Measurements from ENCODE around the gene CTRB2. TPM values are rescaled to one million over a fixed set of nuclear protein-coding genes. Genes with fewer than 3 reads are reported as not detected.
A peak's percentile ranks its signal among the peaks of the same experiment; 100 is the strongest.
"Not testable (repeated sequence)": the region's sequence is repeated elsewhere in the genome, so short reads cannot be mapped to it uniquely, and the experiment has no call there.

CTRB2 gene
- total RNA-seq, 1 donor from 2014 or later: not detected

DNA sequence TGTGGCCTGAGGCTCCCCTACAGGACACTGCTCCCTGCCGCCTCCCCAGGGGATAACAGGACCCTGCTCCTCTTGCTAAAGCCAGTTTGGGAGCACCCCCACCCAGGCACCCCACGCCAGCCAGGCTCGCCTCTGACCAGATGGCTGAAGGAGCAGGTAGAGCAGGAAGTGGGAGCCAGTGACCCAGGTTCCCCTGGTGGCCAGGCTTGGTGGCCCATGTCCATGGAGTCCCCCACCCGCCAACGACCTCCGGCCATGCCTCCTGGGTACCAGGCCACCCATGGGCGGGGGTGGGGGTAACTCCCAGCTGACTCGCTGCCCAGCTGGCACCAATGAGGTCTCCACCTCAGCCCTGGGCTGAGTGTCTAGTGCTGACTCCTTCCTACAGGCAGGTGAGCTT, 34.5 kb upstream of the CTRB2 start:
- Histone ChIP-seq H3K4me1 (peaks cover 71% of the 10 kb centered on the region), H3K36me3 (peaks cover 0 to 16% of the 10 kb centered on the region in 2 donors), H3K4me3 (no peak overlapping the region), H3K9me3 (no peaks in the 10 kb centered on the region), H3K27ac (peak overlapping the region; percentile 58), H3K27me3 (no peaks in the 10 kb centered on the region)
- DNase-seq (ENCODE audit: extremely low spot score in 2 of 2): no peak
- intact Hi-C loops (cut with DNase I): no loop called here
- no peak for TF ChIP-seq POLR2A (IDR thresholded peaks at IDR 0.05)
- TF ChIP-seq, protein P1, sequence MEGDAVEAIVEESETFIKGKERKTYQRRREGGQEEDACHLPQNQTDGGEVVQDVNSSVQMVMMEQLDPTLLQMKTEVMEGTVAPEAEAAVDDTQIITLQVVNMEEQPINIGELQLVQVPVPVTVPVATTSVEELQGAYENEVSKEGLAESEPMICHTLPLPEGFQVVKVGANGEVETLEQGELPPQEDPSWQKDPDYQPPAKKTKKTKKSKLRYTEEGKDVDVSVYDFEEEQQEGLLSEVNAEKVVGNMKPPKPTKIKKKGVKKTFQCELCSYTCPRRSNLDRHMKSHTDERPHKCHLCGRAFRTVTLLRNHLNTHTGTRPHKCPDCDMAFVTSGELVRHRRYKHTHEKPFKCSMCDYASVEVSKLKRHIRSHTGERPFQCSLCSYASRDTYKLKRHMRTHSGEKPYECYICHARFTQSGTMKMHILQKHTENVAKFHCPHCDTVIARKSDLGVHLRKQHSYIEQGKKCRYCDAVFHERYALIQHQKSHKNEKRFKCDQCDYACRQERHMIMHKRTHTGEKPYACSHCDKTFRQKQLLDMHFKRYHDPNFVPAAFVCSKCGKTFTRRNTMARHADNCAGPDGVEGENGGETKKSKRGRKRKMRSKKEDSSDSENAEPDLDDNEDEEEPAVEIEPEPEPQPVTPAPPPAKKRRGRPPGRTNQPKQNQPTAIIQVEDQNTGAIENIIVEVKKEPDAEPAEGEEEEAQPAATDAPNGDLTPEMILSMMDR (IDR thresholded peaks at IDR 0.05): no peak
- no peak for TF ChIP-seq POLR2AphosphoS5 (IDR thresholded peaks at IDR 0.05; ENCODE audit: insufficient read depth in 1 of 2, low read depth in 1 of 2)

DNA sequence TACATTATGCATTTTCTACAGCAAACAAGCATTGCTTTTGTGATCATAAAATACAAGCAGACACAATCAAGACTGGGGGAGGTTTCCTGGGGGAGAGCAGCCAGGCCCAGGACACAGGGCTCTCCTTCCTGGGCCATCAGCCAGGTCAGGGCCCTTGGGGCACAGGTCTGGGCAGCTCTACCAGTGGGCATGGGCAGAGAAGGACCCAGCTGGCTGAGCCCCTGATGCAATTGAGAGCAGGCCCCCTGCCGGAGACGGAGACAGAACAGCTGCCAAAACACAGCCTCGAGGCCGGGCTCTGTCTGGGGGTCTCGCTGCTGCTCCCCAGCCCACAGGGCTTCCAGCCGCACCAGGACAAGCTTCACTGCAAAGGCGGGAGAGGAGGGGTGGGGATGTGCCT, 33.7 kb upstream of the CTRB2 start:
- intact Hi-C loops (cut with DNase I); H3K27ac ChIP-seq; DNase-seq (ENCODE audit: extremely low spot score in 2 of 2); H3K4me3 ChIP-seq; H3K9me3 ChIP-seq; H3K27me3 ChIP-seq: not testable (repeated sequence)
- Histone ChIP-seq H3K4me1 (peaks cover 64% of the 10 kb centered on the region), H3K36me3 (peaks cover 0 to 16% of the 10 kb centered on the region in 2 donors)

DNA sequence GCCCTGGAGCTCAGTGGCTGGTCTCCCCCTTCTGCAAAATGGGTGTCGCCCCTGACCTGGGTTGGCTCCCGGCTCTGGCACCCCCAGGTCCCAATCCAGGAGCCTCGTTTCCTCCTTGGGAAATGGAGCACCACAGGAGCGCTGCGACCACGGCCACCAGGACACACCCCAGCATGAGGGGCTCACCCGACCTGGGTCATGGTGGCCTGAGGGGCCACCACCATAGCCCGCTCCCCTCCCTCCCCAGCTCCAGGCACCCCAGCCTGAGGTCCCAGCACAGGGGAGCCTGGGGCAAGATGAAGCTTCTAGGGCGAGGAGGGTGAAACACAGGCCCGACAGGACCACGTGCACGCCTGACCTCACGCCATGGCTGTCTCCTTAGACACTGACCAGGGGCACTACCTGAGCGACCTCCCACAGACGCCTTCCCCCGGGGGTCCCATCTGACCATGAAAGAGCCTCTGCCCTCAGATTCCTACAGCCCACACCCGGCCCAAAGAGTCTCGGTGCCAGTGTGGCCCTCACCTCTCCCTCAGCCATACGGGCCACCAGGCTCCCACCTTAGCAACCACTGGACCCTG, 32.7 kb upstream of the CTRB2 start:
- Histone ChIP-seq H3K9me3 (no peaks in the 10 kb centered on the region), H3K27me3 (no peaks in the 10 kb centered on the region), H3K4me1 (peaks cover 57% of the 10 kb centered on the region), H3K36me3 (peaks cover 0 to 26% of the 10 kb centered on the region in 2 donors), H3K4me3 (no peak overlapping the region), H3K27ac (peak overlapping the region; percentile 85)
- intact Hi-C loops (cut with DNase I): loop anchor here (5.0 kb wide), 1 partner anchor 148 kb away; no protein-coding TSS in a partner anchor
- TF ChIP-seq, protein P1 (IDR thresholded peaks at IDR 0.05): no peak
- no peak for TF ChIP-seq POLR2AphosphoS5 (IDR thresholded peaks at IDR 0.05; ENCODE audit: insufficient read depth in 1 of 2, low read depth in 1 of 2)
- TF ChIP-seq POLR2A (IDR thresholded peaks at IDR 0.05): no peak
- no peak for DNase-seq (ENCODE audit: extremely low spot score in 2 of 2)

DNA sequence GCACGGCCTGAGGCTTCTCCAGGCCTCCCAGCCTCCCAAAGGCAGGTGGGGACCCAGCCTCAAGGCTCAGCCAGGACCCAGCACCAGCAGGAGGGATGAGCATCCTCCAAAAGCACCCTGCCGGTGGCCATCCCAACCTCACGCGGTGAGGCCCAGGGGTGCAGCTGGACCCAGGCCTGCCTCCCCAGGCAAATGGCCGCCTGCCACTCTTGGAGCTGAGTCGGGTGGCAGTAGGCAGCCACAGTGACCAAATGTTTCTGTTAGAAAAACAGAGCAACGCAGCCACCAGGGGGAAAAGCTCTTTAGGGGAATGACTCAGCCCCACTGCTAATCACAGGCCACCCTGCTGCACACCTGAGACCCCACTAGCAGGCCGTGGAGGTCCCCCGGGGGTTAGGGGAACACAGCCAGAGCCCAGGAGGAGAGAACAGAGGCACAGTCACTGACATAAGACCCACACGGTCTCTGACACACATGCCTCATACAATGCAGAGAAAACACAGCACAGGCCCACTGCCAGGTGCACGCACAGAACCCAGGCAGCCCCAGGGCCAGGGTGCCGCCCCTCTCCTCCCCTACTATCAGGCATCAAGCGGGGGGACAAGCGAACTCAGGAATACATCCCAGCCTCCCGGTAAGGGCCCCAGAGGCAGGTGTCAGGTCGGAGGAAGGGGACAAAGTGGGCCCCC, 32.0 kb upstream of the CTRB2 start:
- Histone ChIP-seq H3K4me3 (peak overlapping the region in 1 of 2 donors; percentile 40), H3K4me1 (peaks cover 57% of the 10 kb centered on the region), H3K27me3 (no peaks in the 10 kb centered on the region), H3K9me3 (no peaks in the 10 kb centered on the region), H3K36me3 (peaks cover 0 to 32% of the 10 kb centered on the region in 2 donors), H3K27ac (peak overlapping the region; percentile 85)
- TF ChIP-seq, protein P1 (IDR thresholded peaks at IDR 0.05): peak in 1 of 3 experiments; percentile 25
- TF ChIP-seq POLR2AphosphoS5 (IDR thresholded peaks at IDR 0.05; ENCODE audit: insufficient read depth in 1 of 2, low read depth in 1 of 2) (peak in 1 of 2 donors; percentile 44), POLR2A (IDR thresholded peaks at IDR 0.05) (no peak)
- intact Hi-C loops (cut with DNase I): loop anchor here (5.0 kb wide), 1 partner anchor 148 kb away; no protein-coding TSS in a partner anchor
- DNase-seq (ENCODE audit: extremely low spot score in 2 of 2): no peak

DNA sequence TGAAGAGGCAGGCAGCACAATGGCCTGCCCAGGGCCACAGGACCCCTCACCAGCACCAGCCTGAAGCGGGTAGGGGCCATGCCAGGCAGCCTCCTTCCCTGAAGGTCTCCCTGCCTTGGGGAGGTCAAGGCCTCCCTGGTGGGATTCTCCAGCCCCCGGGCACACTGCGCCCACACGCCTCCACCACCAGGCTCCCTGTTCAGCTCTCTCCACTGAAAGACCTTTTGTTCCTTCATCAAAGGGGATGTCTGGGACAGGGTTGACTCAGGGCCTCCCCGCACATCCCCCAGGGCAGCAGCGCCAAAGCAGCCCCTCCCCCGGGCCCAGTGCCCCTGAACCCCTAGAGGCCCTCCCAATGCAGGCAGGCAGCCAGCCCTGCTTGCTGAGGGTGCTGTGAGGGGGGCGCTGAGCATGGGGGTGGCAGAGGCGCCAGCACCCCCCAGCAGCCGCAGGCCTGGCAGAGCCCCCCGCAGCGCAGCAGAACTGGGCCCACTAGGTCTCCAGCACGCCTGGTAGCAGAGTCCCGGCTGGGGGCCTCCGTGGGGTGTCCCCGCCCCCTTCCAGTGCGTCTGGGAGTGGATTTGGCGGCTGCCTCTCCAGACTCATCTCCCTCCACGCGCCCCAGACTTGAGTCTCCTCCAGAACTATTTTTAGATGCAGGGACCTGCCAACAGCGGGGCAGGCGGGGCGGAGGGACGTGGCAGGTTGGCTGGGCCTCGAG, 31.3 kb upstream of the CTRB2 start:
- intact Hi-C loops (cut with DNase I): loop anchor here (5.0 kb wide), 1 partner anchor 149 kb away; no protein-coding TSS in a partner anchor
- H3K4me1 ChIP-seq: peaks cover 58% of the 10 kb centered on the region
- peaks cover 0 to 36% of the 10 kb centered on the region in 2 donors for H3K36me3 ChIP-seq
- H3K27ac ChIP-seq: peak overlapping the region; percentile 85
- no peak for TF ChIP-seq POLR2A (IDR thresholded peaks at IDR 0.05)
- TF ChIP-seq, protein P1 (IDR thresholded peaks at IDR 0.05): no peak
- TF ChIP-seq POLR2AphosphoS5 (IDR thresholded peaks at IDR 0.05; ENCODE audit: insufficient read depth in 1 of 2, low read depth in 1 of 2): peak; percentile 51 to 83
- DNase-seq (ENCODE audit: extremely low spot score in 2 of 2): no peak
- no peaks in the 10 kb centered on the region for H3K27me3 ChIP-seq
- H3K4me3 ChIP-seq: peak overlapping the region in 1 of 2 donors; percentile 40
- H3K9me3 ChIP-seq: no peaks in the 10 kb centered on the region
